Activated CD8-positive, alpha-beta memory T cell treated with anti-CD3 and anti-CD28 coated beads, Interleukin-2, amount 10 ng/mL, durations not matched to agents 7 days and 5 days (primary cell): ENCODE data around the gene MBD3. TPM values are rescaled to one million over a fixed set of nuclear protein-coding genes. Genes with fewer than 3 reads are reported as not detected.

Experiments used
- ATAC-seq: fragments of 150-1000 bp; cut with Tn5 transposase; one replicate; pipeline ENCODE4 v1.10.0; 2021; ENCODE audit warnings: moderate library complexity
- CTCF ChIA-PET: fragments of 350-600 bp; sonication (Branson Sonifier 250); formaldehyde crosslinking; loops from one replicate; lab custom pipeline; 2021; ENCODE audit warnings: antibody characterized with exemption; lab: Charles Lee
- DNase-seq: peaks from one replicate; pipeline ENCODE4 v3.0.0-alpha.2; 2020
- H3K27ac Mint-ChIP-seq: one replicate; pipeline ENCODE4 v1.8.0; 2021; ENCODE audit warnings: mild to moderate bottlenecking, mixed read lengths
- H3K27me3 Mint-ChIP-seq: one replicate; pipeline ENCODE4 v1.8.0; 2021; ENCODE audit warnings: mixed read lengths
- H3K36me3 Mint-ChIP-seq: one replicate; pipeline ENCODE4 v1.8.0; 2021; ENCODE audit warnings: mild to moderate bottlenecking, mixed read lengths
- H3K4me1 Mint-ChIP-seq: one replicate; pipeline ENCODE4 v1.8.0; 2021; ENCODE audit warnings: mixed read lengths
- H3K4me3 Mint-ChIP-seq: one replicate; pipeline ENCODE4 v1.8.0; 2021; ENCODE audit warnings: mild to moderate bottlenecking, moderate library complexity, mixed read lengths
- H3K9me3 Mint-ChIP-seq: one replicate; pipeline ENCODE4 v1.8.0; 2022; ENCODE audit warnings: low read depth, mixed read lengths
- total RNA-seq, 2 experiments: library from RNA; stranded (reverse); gene quantifications; one replicate each; pipeline ENCODE4 v1.2.3, GENCODE V29; 2021

The MBD3 gene
- total RNA-seq, 2 experiments from 2014 or later = 87.4 to 101 TPM

GRCh38 chr19:1568320-1569019, 24.2 kb downstream of the MBD3 start, which contains the start of gene MEX3D:
Gene MEX3D (minus strand): TSS chr19:1568325. CDS start chr19:1568058, 267 bp downstream.
- Mint-ChIP-seq H3K27ac (no peak within 1 kb of the TSS), H3K9me3 (no peaks in the 10 kb centered on the region), H3K4me3 (peak within 1 kb of the TSS; percentile 35), H3K4me1 (peaks cover 4% of the 10 kb centered on the region), H3K27me3 (peaks cover 14% of the 10 kb centered on the region), H3K36me3 (no peaks in the 10 kb centered on the region)
- CTCF ChIA-PET = interaction anchor here (0.6 to 1.0 kb wide), 2 partner anchors 23 to 587 kb away, joined by 3 read pairs; no protein-coding TSS in a partner anchor
- peak; percentile 82 for DNase-seq
- ATAC-seq = peak; percentile 89

GRCh38 chr19:1567848-1568227, 24.8 kb downstream of the MBD3 start:
- H3K27ac Mint-ChIP-seq = no peak overlapping the region
- no peaks in the 10 kb centered on the region for H3K9me3 Mint-ChIP-seq
- H3K4me3 Mint-ChIP-seq = no peak overlapping the region
- H3K36me3 Mint-ChIP-seq = no peaks in the 10 kb centered on the region
- DNase-seq (no peak), ATAC-seq (peak; percentile 56)
- H3K4me1 Mint-ChIP-seq = peaks cover 3% of the 10 kb centered on the region
- peaks cover 14% of the 10 kb centered on the region for H3K27me3 Mint-ChIP-seq
- CTCF ChIA-PET = interaction anchor here (0.6 to 1.0 kb wide), 2 partner anchors 23 to 587 kb away, joined by 3 read pairs; no protein-coding TSS in a partner anchor

GRCh38 chr19:1567116-1567847, 25.4 kb downstream of the MBD3 start:
- CTCF ChIA-PET = no interaction called here
- ATAC-seq = no peak
- no peaks in the 10 kb centered on the region for H3K36me3 Mint-ChIP-seq
- no peak overlapping the region for H3K27ac Mint-ChIP-seq
- H3K27me3 Mint-ChIP-seq = peaks cover 14% of the 10 kb centered on the region
- H3K4me1 Mint-ChIP-seq = peaks cover 3% of the 10 kb centered on the region
- H3K4me3 Mint-ChIP-seq = peak overlapping the region; percentile 35
- no peaks in the 10 kb centered on the region for H3K9me3 Mint-ChIP-seq
- DNase-seq = no peak

DNA sequence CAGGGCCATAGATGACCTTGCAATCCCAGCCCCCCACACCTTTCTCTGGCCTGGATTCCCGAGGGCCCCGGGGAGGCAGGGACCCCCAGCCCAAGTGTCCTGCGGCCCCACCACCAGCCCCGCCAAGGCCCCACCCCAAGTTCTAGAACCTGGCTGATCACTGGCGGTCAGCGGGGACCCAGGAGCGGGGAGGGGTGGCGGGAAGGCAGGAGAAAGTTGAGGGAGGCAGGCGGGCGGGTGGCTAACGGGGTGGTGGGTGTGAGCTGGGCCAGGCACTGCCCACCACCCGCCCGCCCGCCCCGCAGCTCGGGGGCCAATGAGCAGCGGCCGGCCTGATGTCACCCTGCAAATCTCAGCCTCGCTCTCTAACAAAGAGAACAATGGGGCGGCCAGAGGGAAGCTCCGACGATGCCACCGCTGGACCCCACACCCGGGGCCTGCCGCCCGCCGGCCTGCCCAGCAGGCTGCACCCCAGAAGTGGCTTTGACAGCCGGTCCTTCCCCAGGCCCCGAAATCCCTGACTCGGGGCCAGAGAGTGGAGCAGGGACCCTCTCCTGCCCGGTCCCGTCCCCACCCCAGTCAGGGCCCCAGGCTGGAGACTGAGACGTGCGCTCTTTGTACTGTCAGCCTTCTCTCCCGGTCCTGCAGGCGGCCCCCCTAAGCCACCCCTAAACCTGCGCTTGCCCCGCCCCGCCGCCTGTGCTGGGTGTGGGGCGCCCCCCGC, 26.1 kb downstream of the MBD3 start:
- H3K36me3 Mint-ChIP-seq = no peaks in the 10 kb centered on the region
- peaks cover 14% of the 10 kb centered on the region for H3K27me3 Mint-ChIP-seq
- DNase-seq = no peak
- no peak overlapping the region for H3K27ac Mint-ChIP-seq
- H3K9me3 Mint-ChIP-seq = no peaks in the 10 kb centered on the region
- ATAC-seq = no peak
- no peak overlapping the region for H3K4me3 Mint-ChIP-seq
- CTCF ChIA-PET = no interaction called here
- peaks cover 3% of the 10 kb centered on the region for H3K4me1 Mint-ChIP-seq

GRCh38 chr19:1563251-1563650, 29.4 kb downstream of the MBD3 start:
- Mint-ChIP-seq H3K27me3 (no peaks in the 10 kb centered on the region), H3K36me3 (no peaks in the 10 kb centered on the region), H3K4me1 (no peaks in the 10 kb centered on the region)

DNA sequence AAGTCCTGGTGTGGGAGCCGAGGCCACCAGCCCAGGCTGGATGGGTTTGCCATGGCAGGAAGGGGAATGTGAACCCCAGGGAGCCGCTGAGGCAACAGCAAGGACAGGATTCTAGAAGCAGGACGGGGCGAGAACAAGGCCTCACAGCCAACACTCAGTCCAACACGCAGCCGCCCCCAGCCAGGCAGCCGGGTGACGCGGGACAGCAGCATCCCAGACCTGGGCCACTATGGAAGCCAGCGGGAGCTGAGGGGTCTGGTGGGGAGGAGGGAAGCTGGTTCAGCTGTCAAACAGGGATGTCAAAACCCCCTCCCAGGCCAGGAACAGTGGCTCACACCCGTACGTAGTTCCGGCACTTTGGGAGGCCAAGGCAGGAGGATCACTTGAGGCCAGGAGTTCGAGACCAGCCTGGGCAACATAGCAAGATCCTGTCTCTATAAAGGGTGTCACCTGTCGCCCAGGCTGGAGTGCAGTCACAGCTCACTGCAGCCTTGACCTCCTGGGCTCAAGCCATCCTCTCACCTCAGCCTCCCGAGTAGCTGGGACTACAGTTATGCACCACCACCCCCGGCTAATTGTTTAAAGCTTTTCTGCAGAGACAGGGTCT, 31.3 kb downstream of the MBD3 start:
- no peaks in the 10 kb centered on the region for H3K4me1 Mint-ChIP-seq
- H3K9me3 Mint-ChIP-seq = no peaks in the 10 kb centered on the region
- ATAC-seq = no peak
- no peaks in the 10 kb centered on the region for H3K36me3 Mint-ChIP-seq
- CTCF ChIA-PET = interaction anchor here (0.8 kb wide), 1 partner anchor 111 kb away, joined by 3 read pairs; no protein-coding TSS in a partner anchor
- no peaks in the 10 kb centered on the region for H3K27me3 Mint-ChIP-seq
- no peak for DNase-seq
- H3K4me3 Mint-ChIP-seq = no peak overlapping the region
- no peak overlapping the region for H3K27ac Mint-ChIP-seq

More at GRCh38 chr19:1563251-1563650, 29.4 kb downstream of the MBD3 start:
- Mint-ChIP-seq H3K4me3 (no peak overlapping the region), H3K9me3 (no peaks in the 10 kb centered on the region), H3K27ac (no peak overlapping the region)
- DNase-seq = no peak
- CTCF ChIA-PET = no interaction called here
- no peak for ATAC-seq

DNA sequence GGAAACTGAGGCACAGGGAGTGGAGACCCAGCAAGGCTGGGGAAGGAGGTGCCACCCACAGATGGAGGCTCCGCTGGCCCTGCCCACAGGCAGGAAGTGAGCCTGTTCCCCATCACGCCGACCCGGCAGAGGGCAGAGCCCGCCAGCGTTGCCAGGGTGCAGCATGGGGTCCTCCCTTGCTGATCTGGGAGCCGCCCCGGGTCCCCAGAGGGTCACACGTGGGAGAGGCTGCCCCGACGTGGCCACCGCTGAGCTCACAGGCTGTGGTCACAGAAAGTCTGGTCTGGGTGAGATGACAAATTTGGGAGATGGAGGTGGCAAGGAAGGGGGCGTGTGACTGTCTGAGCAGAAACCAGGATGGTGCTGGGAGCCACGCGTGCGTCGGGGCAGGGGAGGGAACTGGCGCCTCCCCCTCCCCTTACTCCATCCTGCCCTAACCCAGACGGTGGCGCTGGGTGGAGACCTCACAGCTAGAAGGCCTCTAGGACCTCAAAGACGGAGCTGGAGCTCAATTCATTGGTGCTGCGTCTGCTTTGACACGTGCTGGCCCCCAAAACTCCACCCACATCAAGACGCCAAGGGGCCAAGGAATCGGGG, 32.3 kb downstream of the MBD3 start:
- H3K9me3 Mint-ChIP-seq = no peaks in the 10 kb centered on the region
- no peak for ATAC-seq
- H3K27me3 Mint-ChIP-seq = no peaks in the 10 kb centered on the region
- H3K27ac Mint-ChIP-seq = no peak overlapping the region
- H3K4me3 Mint-ChIP-seq = no peak overlapping the region
- no peaks in the 10 kb centered on the region for H3K4me1 Mint-ChIP-seq
- no peak for DNase-seq
- H3K36me3 Mint-ChIP-seq = no peaks in the 10 kb centered on the region
- CTCF ChIA-PET = interaction anchor here (1.3 kb wide), 1 partner anchor 14 kb away, joined by 4 read pairs; no protein-coding TSS in a partner anchor

- ATAC-seq (no peak), DNase-seq (no peak)
- Mint-ChIP-seq H3K36me3 (no peaks in the 10 kb centered on the region), H3K27ac (no peak overlapping the region), H3K9me3 (no peaks in the 10 kb centered on the region), H3K4me3 (no peak overlapping the region), H3K4me1 (no peaks in the 10 kb centered on the region), H3K27me3 (no peaks in the 10 kb centered on the region)
- CTCF ChIA-PET = interaction anchor here (1.1 kb wide), 1 partner anchor 45 kb away, joined by 3 read pairs; no protein-coding TSS in a partner anchor
Measured at GRCh38 chr19:1558552-1558951, 34.1 kb downstream of the MBD3 start.

DNA sequence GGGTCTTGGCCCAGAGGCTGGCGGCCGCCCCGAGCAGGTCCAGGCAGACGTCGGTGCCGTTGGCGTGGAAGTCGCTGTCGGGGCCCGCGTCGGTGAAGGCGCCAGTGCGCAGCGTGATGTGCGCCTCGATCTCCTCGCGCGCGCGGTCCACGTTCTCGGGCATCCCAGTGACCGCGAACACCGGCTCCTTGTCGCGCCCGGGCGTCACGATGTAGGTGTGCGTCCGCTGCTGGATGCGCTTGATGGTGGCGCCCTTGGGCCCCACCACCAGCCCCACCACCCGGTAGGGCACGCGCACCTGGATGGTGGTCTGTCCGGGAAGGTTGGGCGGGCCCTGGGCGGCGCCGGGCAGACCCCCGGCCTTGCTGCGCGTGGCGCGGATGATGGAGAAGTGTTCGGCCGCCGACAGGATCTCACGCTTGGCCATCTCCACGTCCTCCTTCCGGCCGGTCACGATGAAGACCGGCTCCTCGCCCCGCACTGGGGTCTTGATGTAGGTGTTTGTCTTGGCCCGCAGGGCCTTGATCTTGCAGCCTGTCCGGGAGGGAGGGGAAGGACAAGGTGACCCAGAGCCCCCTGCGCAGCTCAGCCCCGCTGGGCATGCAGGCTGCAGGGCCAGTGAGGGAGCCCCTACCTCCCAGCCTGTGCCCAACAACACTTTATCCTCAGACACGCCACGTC, 36.1 kb downstream of the MBD3 start:
- no peaks in the 10 kb centered on the region for H3K27me3 Mint-ChIP-seq
- ATAC-seq = no peak
- H3K36me3 Mint-ChIP-seq = no peaks in the 10 kb centered on the region
- CTCF ChIA-PET = no interaction called here
- no peak for DNase-seq
- no peaks in the 10 kb centered on the region for H3K4me1 Mint-ChIP-seq
- H3K4me3 Mint-ChIP-seq = no peak overlapping the region
- H3K27ac Mint-ChIP-seq = no peak overlapping the region
- no peaks in the 10 kb centered on the region for H3K9me3 Mint-ChIP-seq

- CTCF ChIA-PET = no interaction called here
- no peak for DNase-seq
- Mint-ChIP-seq H3K36me3 (no peaks in the 10 kb centered on the region), H3K27me3 (no peaks in the 10 kb centered on the region), H3K4me1 (no peaks in the 10 kb centered on the region), H3K4me3 (no peak overlapping the region), H3K27ac (no peak overlapping the region), H3K9me3 (no peaks in the 10 kb centered on the region)
- no peak for ATAC-seq
Measured at GRCh38 chr19:1555487-1556389, 36.9 kb downstream of the MBD3 start.

- Mint-ChIP-seq H3K4me1 (no peaks in the 10 kb centered on the region), H3K27ac (no peak overlapping the region), H3K36me3 (no peaks in the 10 kb centered on the region), H3K9me3 (no peaks in the 10 kb centered on the region), H3K4me3 (no peak overlapping the region), H3K27me3 (no peaks in the 10 kb centered on the region)
- CTCF ChIA-PET = interaction anchor here (0.9 kb wide), 1 partner anchor 9 kb away, joined by 4 read pairs; no protein-coding TSS in a partner anchor
- DNase-seq (no peak), ATAC-seq (no peak)
Measured at GRCh38 chr19:1554968-1555367, 37.7 kb downstream of the MBD3 start.
